ENCODE measurements around the gene HES4.
"Not testable (repeated sequence)": the region's sequence is repeated elsewhere in the genome, so short reads cannot be mapped to it uniquely, and the experiment has no call there.

HES4 gene

GRCh38 chr1:1025730-1026129, 25.8 kb upstream of the HES4 start:
- Mint-ChIP-seq H3K27me3 (peaks cover 7% of the 10 kb centered on the region), H3K27ac (no peak overlapping the region), H3K9me3 (no peaks in the 10 kb centered on the region), H3K4me1 (peaks cover 11% of the 10 kb centered on the region), H3K36me3 (no peaks in the 10 kb centered on the region), H3K4me3 (no peak overlapping the region)
- DNase-seq (ENCODE audit: low spot score in 2 of 2) (no peak), ATAC-seq (ENCODE audit: low read depth) (no peak)

DNA sequence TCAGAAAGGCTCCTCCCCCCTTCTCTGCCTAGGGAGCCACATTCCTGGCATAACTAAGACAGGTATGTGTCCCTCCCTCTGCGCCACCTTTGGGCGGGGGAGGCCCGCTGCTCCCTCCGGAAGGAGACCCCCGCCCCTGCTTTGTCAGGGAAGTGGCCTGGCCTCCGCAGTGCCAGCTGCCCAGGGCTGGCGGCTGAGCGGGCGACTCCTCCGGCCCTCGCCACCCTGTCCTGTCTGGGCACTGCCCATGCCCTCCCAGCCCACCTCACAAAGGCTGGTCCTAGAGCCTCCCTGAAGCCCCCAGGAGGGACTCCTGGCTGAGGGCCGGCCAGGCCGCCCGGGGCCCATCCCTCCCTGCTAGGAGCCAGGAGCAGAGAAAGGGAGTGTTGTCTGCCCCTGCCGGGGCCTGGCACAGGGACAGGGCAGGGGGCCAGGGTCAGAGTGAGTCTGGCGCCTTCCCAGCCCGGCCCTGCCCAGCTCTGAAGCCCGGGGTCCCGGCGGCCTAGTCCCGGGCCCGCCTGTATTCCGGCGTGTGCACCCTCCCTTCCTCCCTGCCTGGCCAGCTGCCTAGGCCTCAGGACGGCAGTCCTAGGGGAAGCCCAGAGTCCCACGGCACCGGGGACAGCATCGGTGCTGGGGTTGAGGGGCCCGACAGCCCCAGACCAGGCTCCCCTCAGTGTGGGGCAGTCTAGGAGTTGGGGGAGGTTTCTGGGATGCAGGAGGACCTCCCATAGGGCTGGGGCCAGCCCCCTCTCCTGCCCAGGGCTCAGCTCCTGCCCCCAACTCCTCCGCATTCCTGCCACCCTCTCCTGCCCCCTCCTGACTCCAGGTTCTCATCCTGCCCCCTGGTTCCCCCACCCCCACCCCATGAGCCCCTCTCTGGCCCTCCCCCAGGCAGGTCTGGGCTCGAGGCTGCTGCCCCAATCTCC, 25.1 kb upstream of the HES4 start:
- peaks cover 11% of the 10 kb centered on the region for H3K4me1 Mint-ChIP-seq
- H3K9me3 Mint-ChIP-seq: no peaks in the 10 kb centered on the region
- H3K27me3 Mint-ChIP-seq: peaks cover 7% of the 10 kb centered on the region
- H3K36me3 Mint-ChIP-seq: no peaks in the 10 kb centered on the region
- no peak overlapping the region for H3K4me3 Mint-ChIP-seq
- DNase-seq (ENCODE audit: low spot score in 2 of 2): no peak
- no peak overlapping the region for H3K27ac Mint-ChIP-seq
- no peak for ATAC-seq (ENCODE audit: low read depth)

DNA sequence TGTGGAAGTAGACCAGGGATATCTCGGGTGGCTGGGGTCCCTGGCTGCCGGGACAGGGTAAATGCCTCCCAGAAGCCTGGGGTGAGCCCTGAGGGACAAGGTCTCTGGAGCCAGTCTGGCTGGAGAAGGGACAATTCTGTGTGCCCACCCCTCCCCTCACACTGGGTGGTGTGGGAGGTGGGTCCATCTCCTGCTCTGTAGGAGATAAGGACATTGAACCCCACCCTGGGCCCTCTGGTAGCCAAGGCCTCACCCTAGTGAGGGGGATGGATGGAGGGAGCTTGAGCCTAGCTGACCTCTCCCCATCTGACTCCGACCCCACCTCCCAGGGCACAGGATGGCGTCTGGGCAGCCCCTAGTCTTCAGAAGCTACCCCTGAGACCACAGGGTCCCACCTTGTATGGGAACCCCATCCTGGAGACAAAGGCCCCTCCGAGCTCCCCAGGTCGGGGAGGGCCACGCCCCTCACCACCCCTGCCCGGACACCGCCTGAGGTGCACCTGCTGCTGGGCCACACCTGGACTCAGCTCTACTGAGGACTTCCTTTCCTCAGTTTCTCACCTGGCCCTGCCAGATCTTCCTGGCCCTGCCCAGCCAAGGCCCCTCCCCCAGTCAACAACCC, 24.4 kb upstream of the HES4 start:
- Mint-ChIP-seq H3K4me1 (peaks cover 11% of the 10 kb centered on the region), H3K36me3 (no peaks in the 10 kb centered on the region), H3K9me3 (no peaks in the 10 kb centered on the region), H3K4me3 (no peak overlapping the region), H3K27me3 (peaks cover 7% of the 10 kb centered on the region), H3K27ac (no peak overlapping the region)
- DNase-seq (ENCODE audit: low spot score in 2 of 2) (no peak), ATAC-seq (ENCODE audit: low read depth) (no peak)

- no peak for DNase-seq (ENCODE audit: low spot score in 2 of 2)
- Mint-ChIP-seq H3K36me3 (no peaks in the 10 kb centered on the region), H3K4me1 (peaks cover 11% of the 10 kb centered on the region), H3K27ac (no peak overlapping the region), H3K4me3 (no peak overlapping the region), H3K9me3 (no peaks in the 10 kb centered on the region), H3K27me3 (peaks cover 7% of the 10 kb centered on the region)
- no peak for ATAC-seq (ENCODE audit: low read depth)
These were observed 23.8 kb upstream of the HES4 start for GRCh38 chr1:1023700-1024099.

GRCh38 chr1:1022302-1023009, 22.6 kb upstream of the HES4 start:
- no peaks in the 10 kb centered on the region for H3K9me3 Mint-ChIP-seq
- no peak overlapping the region for H3K27ac Mint-ChIP-seq
- no peak for ATAC-seq (ENCODE audit: low read depth)
- H3K4me3 Mint-ChIP-seq: no peak overlapping the region
- H3K27me3 Mint-ChIP-seq: peaks cover 6% of the 10 kb centered on the region
- DNase-seq (ENCODE audit: low spot score in 2 of 2): no peak
- no peaks in the 10 kb centered on the region for H3K36me3 Mint-ChIP-seq
- peaks cover 11% of the 10 kb centered on the region for H3K4me1 Mint-ChIP-seq

DNA sequence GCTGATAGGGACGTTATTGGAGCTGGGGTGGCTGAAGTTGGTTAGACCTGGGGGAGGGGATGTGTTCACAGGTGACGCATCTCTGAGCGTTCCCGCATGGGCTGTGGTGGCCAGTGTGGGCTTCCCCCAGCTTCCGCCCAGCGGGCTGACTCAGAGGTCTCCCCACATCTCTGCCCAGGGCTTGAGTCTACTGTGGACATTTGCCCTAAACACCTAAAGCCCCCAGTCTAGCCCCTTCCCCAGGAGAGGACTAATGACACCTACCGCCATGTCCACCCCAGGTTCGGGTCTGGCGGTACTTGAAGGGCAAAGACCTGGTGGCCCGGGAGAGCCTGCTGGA, 22.0 kb upstream of the HES4 start:
- Mint-ChIP-seq H3K4me3 (no peak overlapping the region), H3K9me3 (no peaks in the 10 kb centered on the region), H3K36me3 (no peaks in the 10 kb centered on the region), H3K27me3 (peaks cover 6% of the 10 kb centered on the region), H3K27ac (no peak overlapping the region), H3K4me1 (peaks cover 12% of the 10 kb centered on the region)
- DNase-seq (ENCODE audit: low spot score in 2 of 2) (no peak), ATAC-seq (ENCODE audit: low read depth) (no peak)

DNA sequence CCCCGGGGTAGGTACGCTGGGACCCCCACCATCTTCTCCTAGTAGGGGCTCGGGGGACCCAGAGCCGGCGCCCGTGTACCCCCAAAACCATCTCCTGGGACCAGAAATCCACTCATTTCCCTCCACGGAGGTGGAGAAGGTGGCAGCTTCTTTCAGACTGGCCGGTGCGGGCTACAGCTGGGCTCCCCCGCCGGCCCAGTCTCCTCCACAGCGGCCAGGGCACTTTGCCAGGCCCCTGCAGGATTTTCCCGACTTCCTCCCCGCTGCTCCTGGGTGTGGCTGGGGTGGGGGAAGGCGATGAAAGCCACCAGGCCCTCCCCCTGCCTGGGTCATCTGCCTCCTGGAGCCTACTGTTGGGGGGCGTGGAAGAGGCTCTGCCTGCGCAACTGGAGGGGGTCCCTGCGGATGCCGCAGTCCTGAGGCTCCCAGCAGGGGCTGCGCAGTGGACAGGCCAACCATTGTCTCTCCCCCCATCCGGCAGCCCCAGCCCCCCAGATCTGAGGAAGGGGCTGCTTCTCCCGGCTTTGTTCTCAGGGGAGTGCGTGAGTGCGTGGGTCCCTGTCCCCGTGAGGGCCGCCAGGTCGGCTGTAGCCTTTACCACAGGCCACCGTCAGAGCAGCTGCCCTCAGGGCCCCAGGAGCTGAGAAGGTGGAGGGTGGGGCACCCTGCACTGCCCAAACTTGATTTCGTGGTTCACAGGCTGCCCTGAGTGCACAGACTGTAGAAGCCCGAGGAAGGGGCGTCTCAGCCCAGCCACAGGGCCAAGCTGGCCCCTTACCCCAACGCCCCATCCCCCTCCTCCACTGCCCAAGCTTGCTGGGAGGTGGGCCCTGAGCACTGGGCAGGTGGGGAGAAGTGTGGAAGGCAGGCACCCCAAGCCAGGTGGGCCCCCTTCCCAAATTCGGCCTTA, 21.4 kb upstream of the HES4 start:
- no peak for DNase-seq (ENCODE audit: low spot score in 2 of 2)
- Mint-ChIP-seq H3K4me1 (peaks cover 12% of the 10 kb centered on the region), H3K9me3 (no peaks in the 10 kb centered on the region), H3K27me3 (peaks cover 6% of the 10 kb centered on the region), H3K27ac (no peak overlapping the region), H3K36me3 (no peaks in the 10 kb centered on the region), H3K4me3 (peak overlapping the region; percentile 54)
- no peak for ATAC-seq (ENCODE audit: low read depth)

DNA sequence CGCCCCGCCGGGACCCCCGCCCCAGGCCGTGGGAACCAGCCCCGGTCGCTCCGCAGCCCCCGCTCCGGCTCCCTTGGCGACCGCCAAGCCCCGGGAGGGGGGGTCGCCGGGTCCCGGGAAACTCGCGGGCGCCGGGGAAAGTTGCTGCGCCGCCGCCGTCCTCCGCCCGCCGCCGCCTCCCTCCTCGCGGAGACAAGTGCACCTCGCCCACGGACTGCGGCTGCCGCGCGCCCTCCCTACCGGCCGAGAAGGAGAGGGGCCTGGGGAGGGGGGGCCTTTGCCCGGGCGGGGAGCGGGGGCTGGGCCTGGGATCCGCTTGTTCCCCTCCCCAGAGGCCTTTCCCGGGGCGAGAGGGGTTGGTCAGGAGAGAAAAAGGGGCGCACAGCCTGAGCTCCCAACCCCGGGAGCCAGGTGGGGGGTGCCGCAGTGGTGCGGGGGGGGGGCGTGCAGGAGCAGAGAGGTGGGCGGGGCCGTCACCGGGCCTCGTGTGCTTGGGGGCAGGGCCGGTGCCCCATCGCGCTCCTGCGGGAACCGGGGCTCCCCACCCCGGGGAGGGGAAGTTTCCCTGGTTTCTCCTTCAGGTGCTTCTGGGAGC, 20.6 kb upstream of the HES4 start:
- peaks cover 12% of the 10 kb centered on the region for H3K4me1 Mint-ChIP-seq
- H3K27ac Mint-ChIP-seq: no peak overlapping the region
- H3K4me3 Mint-ChIP-seq: peak overlapping the region; percentile 54
- DNase-seq (ENCODE audit: low spot score in 2 of 2): no peak
- ATAC-seq (ENCODE audit: low read depth): no peak
- H3K36me3 Mint-ChIP-seq: no peaks in the 10 kb centered on the region
- no peaks in the 10 kb centered on the region for H3K9me3 Mint-ChIP-seq
- H3K27me3 Mint-ChIP-seq: peaks cover 6% of the 10 kb centered on the region

- no peak for DNase-seq (ENCODE audit: low spot score in 2 of 2)
- Mint-ChIP-seq H3K27me3 (peaks cover 6% of the 10 kb centered on the region), H3K36me3 (no peaks in the 10 kb centered on the region), H3K9me3 (no peaks in the 10 kb centered on the region), H3K4me1 (peaks cover 12% of the 10 kb centered on the region), H3K4me3 (peak within 1 kb of the TSS; percentile 76), H3K27ac (no peak within 1 kb of the TSS)
- ATAC-seq (ENCODE audit: low read depth): peak; percentile 4
These were observed 20.1 kb upstream of the HES4 start, which contains the start of gene AGRN for GRCh38 chr1:1020000-1020404. Gene AGRN (plus strand): TSS chr1:1020120. CDS start chr1:1020173, 53 bp downstream.

DNA sequence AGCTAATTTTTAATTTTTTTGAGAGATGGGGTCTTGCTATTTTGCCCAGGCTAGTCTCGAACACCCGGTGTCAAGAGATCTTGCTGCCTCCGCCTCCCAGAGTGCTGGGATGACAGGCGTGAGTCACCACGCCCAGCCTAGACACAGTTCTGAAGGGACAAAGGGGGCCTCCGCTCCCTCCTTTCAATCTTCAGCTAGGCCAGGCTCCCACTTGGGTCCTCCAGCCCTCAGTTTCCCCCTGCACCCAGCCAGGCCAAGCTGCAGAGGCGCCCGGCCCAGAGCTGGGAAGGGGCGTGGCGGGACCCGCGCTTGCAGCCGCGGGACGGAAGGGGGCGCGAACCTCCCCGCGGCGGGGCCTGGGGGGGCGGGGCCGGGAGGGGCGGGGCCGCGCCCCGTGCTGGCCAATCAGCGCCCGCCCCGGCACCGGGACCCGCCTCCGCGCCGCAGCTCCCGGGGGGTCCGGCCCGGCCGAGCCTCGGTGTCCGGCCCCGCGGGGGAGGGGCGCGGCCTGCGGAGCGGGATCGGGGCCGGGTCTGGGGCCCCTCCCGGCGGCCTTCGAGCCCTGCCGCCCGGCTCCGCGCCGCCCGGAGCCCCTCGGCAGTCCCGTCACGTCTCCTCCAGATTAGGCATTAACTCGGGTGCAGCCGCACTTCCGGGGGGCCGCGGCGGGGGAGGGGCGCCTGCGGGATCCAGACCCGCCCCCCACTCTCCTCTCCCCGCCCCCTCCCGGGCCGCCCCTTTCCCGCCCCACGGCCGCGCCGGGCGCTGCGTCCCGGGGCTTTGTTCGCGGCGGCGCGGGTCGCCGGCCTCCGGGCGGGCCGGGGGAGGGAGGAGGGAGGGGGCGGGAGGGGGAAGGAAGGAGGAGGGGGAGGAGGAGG, 19.5 kb upstream of the HES4 start:
- Mint-ChIP-seq H3K9me3 (no peaks in the 10 kb centered on the region), H3K36me3 (no peaks in the 10 kb centered on the region), H3K27me3 (peaks cover 6% of the 10 kb centered on the region), H3K27ac (no peak overlapping the region), H3K4me1 (peaks cover 13% of the 10 kb centered on the region), H3K4me3 (peak overlapping the region; percentile 47)
- DNase-seq (ENCODE audit: low spot score in 2 of 2) (peak; percentile 74 to 84), ATAC-seq (ENCODE audit: low read depth) (peak; percentile 82)

GRCh38 chr1:1018321-1018685, 18.4 kb upstream of the HES4 start:
- H3K4me3 Mint-ChIP-seq: peak overlapping the region; percentile 24
- peaks cover 22% of the 10 kb centered on the region for H3K4me1 Mint-ChIP-seq

DNA sequence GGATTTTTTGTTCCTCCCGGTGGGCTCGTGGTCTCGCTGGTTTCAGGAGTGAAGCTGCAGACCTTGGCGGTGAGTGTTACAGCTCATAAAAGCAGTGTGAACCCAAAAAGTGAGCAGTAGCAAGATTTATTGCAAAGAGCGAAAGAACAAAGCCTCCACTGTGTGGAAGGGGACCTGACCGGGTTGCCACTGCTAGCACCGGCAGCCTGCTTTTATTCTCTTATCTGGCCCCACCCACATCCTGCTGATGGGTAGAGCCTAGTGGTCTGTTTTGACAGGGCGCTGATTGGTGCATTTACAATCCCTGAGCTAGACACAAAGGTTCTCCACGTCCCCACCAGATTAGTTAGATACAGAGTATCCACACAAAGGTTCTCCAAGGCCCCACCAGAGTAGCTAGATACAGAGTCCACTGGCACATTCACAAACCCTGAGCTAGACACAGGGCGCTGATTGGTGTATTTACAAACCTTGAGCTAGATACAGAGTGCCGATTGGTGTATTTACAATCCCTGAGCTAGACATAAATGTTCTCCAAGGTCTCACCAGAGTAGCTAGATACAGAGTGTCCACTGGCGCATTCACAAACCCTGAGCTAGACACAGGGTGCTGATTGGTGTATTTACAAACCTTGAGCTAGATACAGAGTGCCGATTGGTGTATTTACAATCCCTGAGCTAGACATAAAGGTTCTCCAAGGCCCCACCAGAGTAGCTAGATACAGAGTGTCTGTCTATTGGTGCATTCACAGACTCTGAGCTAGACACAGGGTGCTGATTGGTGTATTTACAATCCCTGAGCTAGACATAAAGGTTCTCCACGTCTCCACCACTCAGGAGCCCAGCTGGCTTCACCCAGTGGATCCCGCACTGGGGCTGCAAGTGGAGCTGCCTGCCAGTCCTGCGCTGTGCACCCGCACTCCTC, 17.8 kb upstream of the HES4 start:
- not testable (repeated sequence) for DNase-seq (ENCODE audit: low spot score in 2 of 2); H3K27ac Mint-ChIP-seq; H3K36me3 Mint-ChIP-seq; H3K9me3 Mint-ChIP-seq; ATAC-seq (ENCODE audit: low read depth); H3K27me3 Mint-ChIP-seq
- Mint-ChIP-seq H3K4me1 (peaks cover 22% of the 10 kb centered on the region), H3K4me3 (peak overlapping the region; percentile 24)

More at GRCh38 chr1:1018321-1018685, 18.4 kb upstream of the HES4 start:
- not testable (repeated sequence) for ATAC-seq (ENCODE audit: low read depth); H3K27me3 Mint-ChIP-seq; H3K27ac Mint-ChIP-seq; H3K9me3 Mint-ChIP-seq; H3K36me3 Mint-ChIP-seq; DNase-seq (ENCODE audit: low spot score in 2 of 2)

Data from memory B cell (primary cell).